Activated naive CD8-positive, alpha-beta T cell treated with anti-CD3 and anti-CD28 coated beads, Interleukin-2, amount 10 ng/mL, durations not matched to agents 7 days and 5 days (primary cell): ENCODE results near the gene CSNK1D. TPM values are rescaled to one million over a fixed set of nuclear protein-coding genes. Genes with fewer than 3 reads are reported as not detected.

ENCODE experiments used
- ATAC-seq: fragments of 150-1000 bp; cut with Tn5 transposase; one replicate; pipeline ENCODE4 v1.10.0; 2021; ENCODE audit warnings: low read depth, moderate library complexity
- POLR2A ChIA-PET: fragments of 350-600 bp; sonication (Branson Sonifier 250); formaldehyde crosslinking; loops from one replicate; lab custom pipeline; 2021; ENCODE audit warnings: antibody characterized with exemption; lab: Charles Lee
- DNase-seq: peaks from one replicate; pipeline ENCODE4 v3.0.0; 2021
- H3K27ac Mint-ChIP-seq: one replicate; pipeline ENCODE4 v1.8.0; 2022; ENCODE audit warnings: mild to moderate bottlenecking, mixed read lengths
- H3K27me3 Mint-ChIP-seq: one replicate; pipeline ENCODE4 v1.8.0; 2022; ENCODE audit warnings: mild to moderate bottlenecking, moderate library complexity, mixed read lengths
- H3K36me3 Mint-ChIP-seq: one replicate; pipeline ENCODE4 v1.8.0; 2021; ENCODE audit warnings: mild to moderate bottlenecking, mixed read lengths
- H3K4me1 Mint-ChIP-seq: one replicate; pipeline ENCODE4 v1.8.0; 2021; ENCODE audit warnings: mixed read lengths
- H3K4me3 Mint-ChIP-seq: one replicate; pipeline ENCODE4 v1.8.0; 2022; ENCODE audit warnings: mild to moderate bottlenecking, moderate library complexity, mixed read lengths
- H3K9me3 Mint-ChIP-seq: one replicate; pipeline ENCODE4 v1.8.0; 2021; ENCODE audit warnings: mixed read lengths
- total RNA-seq, 2 experiments: library from RNA; stranded (reverse); gene quantifications; one replicate each; pipeline ENCODE4 v1.2.3, GENCODE V29; 2021

CSNK1D gene
- total RNA-seq, 2 experiments from 2014 or later, result 135 to 140 TPM

DNA sequence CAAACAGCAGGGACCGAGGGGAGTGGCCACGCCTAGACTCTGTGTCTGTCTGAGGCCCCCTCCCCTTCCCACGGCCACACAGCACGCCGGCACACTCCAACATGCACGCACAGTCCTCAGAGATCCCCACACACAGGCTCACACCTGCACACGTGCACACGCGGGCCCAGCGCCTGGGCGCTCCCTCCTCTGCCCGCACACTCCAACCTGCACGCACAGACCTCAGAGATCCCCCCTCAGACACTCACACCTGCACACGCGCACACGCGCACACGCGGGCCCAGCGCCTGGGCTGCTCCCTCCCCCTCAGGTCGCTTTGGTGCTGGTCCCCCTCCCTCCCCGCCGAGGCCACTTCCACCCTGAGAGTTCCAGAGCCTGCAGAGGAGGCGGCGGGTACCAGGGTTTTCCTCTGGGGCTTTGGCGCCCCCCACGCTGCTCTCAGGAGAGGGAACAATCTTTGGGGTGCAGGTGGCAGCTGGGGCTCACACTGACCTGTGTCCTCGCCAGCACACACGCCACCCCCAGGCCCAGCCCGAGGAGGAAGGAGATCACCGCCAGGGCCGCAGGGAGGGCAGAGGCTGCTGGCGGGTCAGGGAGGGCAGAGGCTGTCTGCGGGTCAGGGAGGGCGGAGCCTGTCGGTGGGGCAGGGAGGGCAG lies 42.3 kb upstream of the CSNK1D start:
- DNase-seq, result peak; percentile 72
- peaks cover 11% of the 10 kb centered on the region for H3K36me3 Mint-ChIP-seq
- POLR2A ChIA-PET, result interaction anchor here (1.0 to 10.2 kb wide), 4 partner anchors 10 to 74 kb away, joined by 3 to 222 read pairs (median 8); no protein-coding TSS in a partner anchor
- peaks cover 9% of the 10 kb centered on the region for H3K4me1 Mint-ChIP-seq
- peak overlapping the region; percentile 90 for H3K4me3 Mint-ChIP-seq
- H3K9me3 Mint-ChIP-seq, result no peaks in the 10 kb centered on the region
- peak; percentile 45 for ATAC-seq
- no peaks in the 10 kb centered on the region for H3K27me3 Mint-ChIP-seq
- H3K27ac Mint-ChIP-seq, result no peak overlapping the region

GRCh38 chr17:82314727-82315605 lies 41.5 kb upstream of the CSNK1D start:
- Mint-ChIP-seq H3K4me1 (peaks cover 9% of the 10 kb centered on the region), H3K27ac (no peak overlapping the region), H3K4me3 (peak overlapping the region; percentile 90), H3K36me3 (peaks cover 11% of the 10 kb centered on the region), H3K9me3 (no peaks in the 10 kb centered on the region), H3K27me3 (no peaks in the 10 kb centered on the region)
- POLR2A ChIA-PET, result interaction anchor here (0.6 to 10.2 kb wide), 3 partner anchors 14 to 78 kb away, joined by 3 to 222 read pairs (median 3); no protein-coding TSS in a partner anchor
- ATAC-seq (no peak), DNase-seq (peak; percentile 26)

DNA sequence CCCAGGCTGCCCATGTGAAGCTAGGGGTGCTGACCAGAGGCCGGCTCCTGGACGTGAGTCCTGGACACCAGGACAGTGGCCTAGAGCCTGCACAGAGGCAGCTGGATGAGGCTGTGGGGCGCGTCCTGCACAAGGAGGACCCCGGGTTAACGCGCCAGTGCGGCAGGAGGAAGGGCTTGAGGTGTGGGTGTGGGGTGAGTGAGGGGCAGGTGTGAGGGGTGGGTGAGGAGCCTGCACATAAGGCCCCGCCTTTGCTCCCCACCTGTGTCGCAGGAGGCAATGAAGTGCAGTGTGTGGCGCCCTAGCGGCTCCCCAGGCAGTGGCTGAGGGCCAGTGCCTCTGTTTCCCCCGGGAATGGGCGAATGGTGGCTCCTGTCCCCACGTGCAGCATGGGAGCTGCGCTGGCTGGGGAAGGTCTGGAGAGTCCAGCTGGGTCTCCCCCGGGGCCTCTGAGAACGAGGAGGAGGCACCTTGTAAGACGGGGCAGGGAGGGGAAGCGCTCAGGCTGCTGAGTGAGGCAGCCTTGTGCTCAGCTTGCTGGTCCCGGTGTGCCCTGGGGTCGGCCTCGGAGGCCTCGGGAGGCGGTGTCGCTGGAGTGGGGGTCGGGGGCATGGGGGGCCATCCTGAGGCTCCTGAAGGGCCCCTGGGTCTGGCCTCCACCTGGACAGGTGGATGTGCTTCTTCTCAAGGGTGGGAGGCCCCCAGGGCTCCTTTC lies 40.7 kb upstream of the CSNK1D start:
- Mint-ChIP-seq H3K36me3 (peaks cover 11% of the 10 kb centered on the region), H3K4me3 (peak overlapping the region; percentile 90), H3K9me3 (no peaks in the 10 kb centered on the region), H3K27me3 (no peaks in the 10 kb centered on the region), H3K27ac (peak overlapping the region; percentile 67), H3K4me1 (peaks cover 9% of the 10 kb centered on the region)
- POLR2A ChIA-PET, result interaction anchor here (0.9 to 10.2 kb wide), 3 partner anchors 10 to 78 kb away, joined by 3 to 222 read pairs (median 3); no protein-coding TSS in a partner anchor
- peak; percentile 28 for DNase-seq
- ATAC-seq, result no peak

DNA sequence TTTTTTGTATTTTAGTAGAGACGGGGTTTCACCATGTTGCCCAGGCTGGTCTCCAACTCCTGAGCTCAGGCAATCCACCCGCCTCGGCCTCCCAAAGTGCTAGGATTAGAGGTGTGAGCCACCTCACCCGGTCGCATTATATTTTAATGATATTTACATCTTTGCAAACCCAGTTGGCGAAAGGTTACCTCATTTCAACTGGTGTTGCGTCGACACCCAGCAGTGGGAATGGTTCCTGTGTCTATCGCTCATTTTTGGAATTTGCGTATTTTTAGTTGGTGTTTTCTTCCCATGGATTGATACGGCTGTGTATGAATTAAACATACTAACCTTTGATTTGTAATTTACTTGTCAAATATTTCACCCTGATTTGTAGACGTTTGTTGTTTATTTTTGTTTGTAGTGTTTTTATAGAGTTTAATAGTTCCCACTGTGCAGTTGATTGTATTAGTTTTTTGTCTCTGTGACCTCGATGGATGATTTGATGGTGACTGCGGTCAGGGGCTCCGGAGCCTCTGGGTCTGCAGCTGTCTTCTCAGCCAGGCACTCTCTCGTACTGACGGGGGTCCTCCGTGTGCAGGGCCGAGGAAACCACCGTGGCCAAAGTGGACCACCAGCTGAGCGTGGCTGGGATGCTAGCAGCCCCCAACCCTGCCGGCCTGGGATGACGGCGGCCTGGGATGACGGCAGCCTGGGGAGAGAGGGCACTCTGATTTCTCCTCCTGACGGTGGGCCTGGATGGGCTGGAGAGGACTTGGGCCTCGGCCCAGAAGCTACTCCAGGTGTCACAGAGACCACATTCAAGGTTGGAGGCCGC lies 39.9 kb upstream of the CSNK1D start:
- H3K9me3 Mint-ChIP-seq, result no peaks in the 10 kb centered on the region
- H3K4me1 Mint-ChIP-seq, result peaks cover 9% of the 10 kb centered on the region
- ATAC-seq (no peak), DNase-seq (peak; percentile 23)
- H3K36me3 Mint-ChIP-seq, result peaks cover 11% of the 10 kb centered on the region
- H3K4me3 Mint-ChIP-seq, result no peak overlapping the region
- POLR2A ChIA-PET, result interaction anchor here (0.9 to 10.2 kb wide), 4 partner anchors 11 to 77 kb away, joined by 3 to 222 read pairs (median 3); no protein-coding TSS in a partner anchor
- H3K27me3 Mint-ChIP-seq, result peaks cover 5% of the 10 kb centered on the region
- H3K27ac Mint-ChIP-seq, result peak overlapping the region; percentile 67

DNA sequence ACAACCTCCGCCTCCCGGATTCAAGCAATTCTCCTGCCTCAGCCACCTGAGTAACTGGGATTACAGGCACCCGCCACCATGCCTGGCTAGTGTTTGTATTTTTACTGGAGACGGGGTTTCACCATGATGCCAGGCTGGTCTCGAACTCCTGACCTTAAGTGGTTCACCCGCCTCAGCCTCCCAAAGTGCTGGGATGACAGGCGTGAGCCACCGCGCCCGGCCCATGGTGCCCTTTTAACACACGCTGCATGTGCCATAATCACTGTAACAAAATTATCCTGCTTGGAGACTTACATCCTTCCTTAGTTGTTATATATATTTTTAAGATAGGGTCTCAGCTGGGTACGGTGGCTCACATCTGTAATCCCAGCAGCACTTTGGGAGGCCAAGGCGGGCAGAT lies 38.5 kb upstream of the CSNK1D start:
- ATAC-seq (no peak), DNase-seq (no peak)
- Mint-ChIP-seq H3K36me3 (peaks cover 11% of the 10 kb centered on the region), H3K4me3 (no peak overlapping the region), H3K27ac (no peak overlapping the region), H3K4me1 (peaks cover 11% of the 10 kb centered on the region), H3K27me3 (peaks cover 7% of the 10 kb centered on the region), H3K9me3 (no peaks in the 10 kb centered on the region)
- POLR2A ChIA-PET, result interaction anchor here (1.5 to 10.2 kb wide), 2 partner anchors 11 to 19 kb away, joined by 3 to 222 read pairs; no protein-coding TSS in a partner anchor

DNA sequence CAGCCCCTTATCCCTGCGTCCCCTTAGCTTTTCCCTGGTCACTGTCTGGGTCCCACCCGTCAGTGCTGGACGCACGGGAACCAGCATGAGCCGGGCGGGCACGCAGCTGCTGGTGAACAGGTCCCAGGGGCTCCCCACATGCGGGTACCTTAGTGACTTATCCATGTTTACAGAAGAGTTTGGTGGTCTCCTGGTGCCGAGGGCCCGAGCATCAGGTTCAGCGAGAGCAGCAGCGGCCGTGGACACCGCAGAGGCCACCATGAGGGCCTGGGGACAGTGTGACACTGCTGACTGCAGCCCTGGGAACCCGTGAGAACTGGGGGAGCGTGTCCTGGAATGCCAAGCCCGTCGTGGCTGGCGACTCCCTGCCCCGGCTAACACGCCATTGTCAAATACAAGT lies 37.4 kb upstream of the CSNK1D start:
- Mint-ChIP-seq H3K27me3 (peaks cover 7% of the 10 kb centered on the region), H3K4me3 (no peak overlapping the region), H3K36me3 (peaks cover 10% of the 10 kb centered on the region), H3K4me1 (peaks cover 21% of the 10 kb centered on the region), H3K27ac (no peak overlapping the region), H3K9me3 (no peaks in the 10 kb centered on the region)
- POLR2A ChIA-PET, result interaction anchor here (0.8 to 10.2 kb wide), 2 partner anchors 10 to 68 kb away, joined by 3 to 222 read pairs; no protein-coding TSS in a partner anchor
- DNase-seq, result peak; percentile 27
- ATAC-seq, result no peak

- Mint-ChIP-seq H3K4me1 (peaks cover 21% of the 10 kb centered on the region), H3K36me3 (peaks cover 7% of the 10 kb centered on the region), H3K27me3 (peaks cover 7% of the 10 kb centered on the region), H3K27ac (no peak overlapping the region), H3K9me3 (no peaks in the 10 kb centered on the region), H3K4me3 (no peak overlapping the region)
- no peak for ATAC-seq
- DNase-seq, result peak; percentile 28
- POLR2A ChIA-PET, result interaction anchor here (10.2 kb wide), 1 partner anchor 9 kb away, joined by 222 read pairs; no protein-coding TSS in a partner anchor
These were observed 36.4 kb upstream of the CSNK1D start for GRCh38 chr17:82309656-82310570.

DNA sequence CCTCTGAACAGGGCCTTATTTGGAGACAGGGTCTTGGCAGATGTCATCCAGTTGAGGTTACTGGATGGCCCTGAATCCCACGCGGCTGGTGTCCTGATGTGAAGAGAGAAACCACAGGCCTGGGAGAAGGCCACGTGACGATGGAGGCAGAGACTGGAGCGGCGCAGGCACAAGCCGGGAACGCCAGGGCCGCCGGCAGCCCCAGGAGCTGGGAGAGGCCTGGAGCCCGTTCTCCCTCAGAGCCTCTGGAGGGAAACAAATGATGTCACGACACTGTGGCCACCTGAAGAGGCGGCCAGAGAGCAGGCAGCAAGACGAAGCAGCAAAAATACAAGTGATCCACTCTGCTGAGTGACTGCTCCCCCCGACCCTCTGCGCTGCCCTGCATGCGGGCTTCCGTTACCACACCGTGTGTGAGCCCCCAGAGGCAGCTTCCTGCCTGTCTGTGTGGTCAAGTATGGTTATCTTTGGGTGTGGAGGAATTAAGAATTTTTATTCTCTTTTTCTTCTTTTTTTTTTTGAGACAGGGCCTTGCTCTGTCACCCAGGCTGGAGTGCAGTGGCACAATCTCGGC lies 32.3 kb upstream of the CSNK1D start:
- ATAC-seq, result no peak
- no peaks in the 10 kb centered on the region for H3K9me3 Mint-ChIP-seq
- peaks cover 7% of the 10 kb centered on the region for H3K27me3 Mint-ChIP-seq
- DNase-seq, result peak; percentile 43
- H3K4me3 Mint-ChIP-seq, result peak overlapping the region; percentile 43
- POLR2A ChIA-PET, result interaction anchor here (1.0 to 1.3 kb wide), 3 partner anchors 8 to 12 kb away, joined by 3 to 6 read pairs (median 3); partner anchors contain the start of gene CD7
- H3K27ac Mint-ChIP-seq, result peak overlapping the region; percentile 72
- no peaks in the 10 kb centered on the region for H3K36me3 Mint-ChIP-seq
- peaks cover 44% of the 10 kb centered on the region for H3K4me1 Mint-ChIP-seq

DNA sequence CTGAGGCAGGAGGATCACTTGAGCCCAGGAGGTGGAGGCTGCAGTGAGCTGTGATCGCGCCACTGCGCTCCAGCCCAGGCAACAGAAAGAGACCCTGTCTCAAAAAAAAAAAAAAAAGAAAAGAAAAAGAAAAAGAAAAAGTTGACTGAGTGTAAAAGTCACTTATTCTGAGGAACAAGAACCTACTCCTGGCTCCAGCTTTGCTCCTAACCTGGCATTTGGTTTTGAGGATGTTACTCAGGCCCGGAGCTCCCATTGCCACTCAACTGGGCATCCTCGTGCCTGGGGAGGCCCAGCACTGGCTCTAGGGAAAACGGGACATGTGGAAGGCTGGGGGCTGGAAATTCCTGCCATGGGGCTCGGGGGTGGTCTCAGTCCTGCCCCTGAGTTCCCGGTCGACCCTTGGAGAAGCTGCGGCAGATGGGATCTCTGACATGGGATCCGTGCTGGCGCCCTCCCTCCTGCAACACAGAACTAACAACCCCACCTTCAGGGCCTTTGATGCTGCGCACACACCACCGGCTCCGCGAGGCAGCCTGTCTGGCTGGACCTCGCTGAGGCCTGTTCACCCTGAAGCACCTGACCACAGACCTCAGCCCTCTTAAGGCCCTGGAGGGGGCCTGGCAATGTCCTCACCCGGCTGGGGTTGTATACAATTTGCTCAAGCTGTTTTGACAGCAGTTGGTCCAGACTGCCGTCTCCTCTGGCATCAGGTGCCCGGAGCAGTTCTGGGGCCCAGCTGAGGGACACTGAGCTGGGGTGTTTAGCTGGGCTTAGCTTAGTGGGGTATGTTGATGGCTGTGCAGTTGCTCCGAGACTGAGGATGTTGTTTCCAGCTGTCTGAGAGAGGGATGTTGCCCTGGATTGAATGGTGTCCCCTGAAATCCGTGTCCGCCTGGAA lies 31.6 kb upstream of the CSNK1D start:
- POLR2A ChIA-PET, result interaction anchor here (0.7 to 9.8 kb wide), 7 partner anchors 8 to 267 kb away, joined by 3 to 222 read pairs (median 6); partner anchors contain the start of genes CD7, CSNK1D and DCXR

More for the DNA sequence above, 31.6 kb upstream of the CSNK1D start:
- DNase-seq (peak; percentile 47), ATAC-seq (no peak)
- H3K4me3 Mint-ChIP-seq, result peak overlapping the region; percentile 37
- no peaks in the 10 kb centered on the region for H3K9me3 Mint-ChIP-seq
- peaks cover 7% of the 10 kb centered on the region for H3K27me3 Mint-ChIP-seq
- peaks cover 50% of the 10 kb centered on the region for H3K4me1 Mint-ChIP-seq
- peak overlapping the region; percentile 65 for H3K27ac Mint-ChIP-seq
- H3K36me3 Mint-ChIP-seq, result no peaks in the 10 kb centered on the region
